Stomach (tissue), 4 donors: ENCODE measurements around the gene CCDC184.

Experiments
- CTCF ChIP-seq, 7 experiments: fragments of 450-650 bp in 4 of 7; fragments of 200-600 bp in 3 of 7; sonication (generic) in 3 of 7; IDR thresholded peaks; one replicate each; pipeline ENCODE4 v1.5.1; 2016 to 2019; ENCODE audit warnings: antibody characterized with exemption in 7 of 7, control low read depth in 2 of 7, mild to moderate bottlenecking in 1 of 7
- POLR2AphosphoS5 ChIP-seq, 3 donors: sonication (generic); formaldehyde crosslinking; IDR thresholded peaks; one replicate each; pipeline ENCODE4 v1.6.1; 2016; ENCODE audit warnings: antibody characterized with exemption in 3 of 3

- no peak for TF ChIP-seq POLR2AphosphoS5 (IDR thresholded peaks at IDR 0.05)
- no peak for TF ChIP-seq CTCF (IDR thresholded peaks at IDR 0.05)
These were observed 4.0 kb upstream of the CCDC184 start for GRCh38 chr12:48179466-48179865.
